HG03159 (cell line): ENCODE data around the gene CBY3.
"Not testable (repeated sequence)": the region's sequence is repeated elsewhere in the genome, so short reads cannot be mapped to it uniquely, and the experiment has no call there.

ENCODE experiments used
- ATAC-seq: cut with Tn5 transposase; IDR thresholded peaks from one replicate; pipeline ENCODE4 v1.9.1; 2021; ENCODE audit warnings: mild to moderate bottlenecking, moderate library complexity; ENCODE audit not compliant: unreplicated experiment

The CBY3 gene

DNA sequence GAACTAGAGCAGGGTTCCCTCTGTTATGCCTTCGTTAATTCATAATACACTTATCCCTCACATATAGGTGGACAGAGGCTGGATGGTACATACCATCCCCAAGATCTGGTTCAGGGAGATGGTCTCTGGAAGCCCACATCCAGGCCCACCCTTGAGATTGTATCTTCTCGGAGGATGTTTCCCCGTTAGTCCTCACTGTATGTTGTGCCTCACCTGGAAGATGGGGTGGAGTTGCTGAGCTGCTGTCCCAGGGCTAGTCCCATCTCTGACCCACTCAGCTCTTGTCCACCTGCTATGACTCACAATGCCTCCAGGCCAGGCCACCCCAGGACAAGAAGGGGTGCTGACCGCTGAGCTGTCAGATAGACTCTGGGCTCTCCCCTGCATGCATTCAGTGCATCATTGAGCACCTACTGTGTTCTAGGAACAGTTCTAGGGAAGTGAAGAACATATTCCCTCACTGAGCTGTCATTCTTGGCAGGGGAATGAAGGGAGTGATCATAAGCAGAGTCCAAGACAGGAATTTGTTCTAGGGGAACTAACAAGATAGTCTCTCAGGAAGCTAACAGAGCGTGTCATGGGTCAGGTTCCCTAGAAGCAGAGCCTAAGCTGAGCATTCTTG lies at the start of gene CBY3:
Gene CBY3, minus strand, starts transcription at position 255 of the 622 bp plus-strand sequence. Its CDS starts 116 bp downstream, at position 139.
- ATAC-seq: no peak

DNA sequence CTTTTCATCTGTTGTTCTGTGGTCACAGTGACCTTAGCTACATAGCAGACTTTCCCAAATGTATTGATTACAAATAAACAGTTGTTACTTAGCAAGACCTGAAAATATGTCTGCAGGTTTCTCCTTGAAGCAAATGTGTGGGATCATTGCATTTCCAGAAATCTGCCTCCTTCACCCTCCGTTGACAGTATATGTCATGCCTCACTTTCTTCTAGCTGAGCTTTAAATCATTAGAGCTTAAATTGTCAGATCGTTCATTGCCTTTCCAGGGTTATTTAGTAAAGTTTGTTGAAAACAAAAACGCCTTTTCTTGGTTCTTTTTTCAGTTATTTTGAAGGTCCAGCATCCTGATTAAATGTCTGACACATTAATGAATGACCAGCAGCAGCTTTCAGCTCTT lies 49.5 kb upstream of the CBY3 start:
- ATAC-seq: no peak

DNA sequence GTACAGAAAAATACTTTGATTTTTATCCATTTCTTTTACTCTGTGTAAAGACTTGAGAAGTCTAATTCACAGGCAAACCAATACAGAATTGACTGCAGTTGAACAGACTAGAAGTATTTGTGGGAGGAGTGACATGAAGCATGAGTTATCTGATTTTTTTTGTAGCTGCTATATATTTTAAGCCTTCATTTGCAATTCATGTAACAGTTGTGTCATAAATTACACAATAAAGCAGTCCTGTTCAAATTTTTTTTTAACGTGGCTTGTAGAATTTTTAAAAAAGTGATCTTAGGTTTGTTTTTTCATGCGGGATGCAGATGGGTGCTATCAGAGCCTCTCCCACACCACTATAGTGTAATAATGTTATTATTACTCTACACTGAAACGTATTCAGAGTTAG lies 48.9 kb upstream of the CBY3 start:
- no peak for ATAC-seq

DNA sequence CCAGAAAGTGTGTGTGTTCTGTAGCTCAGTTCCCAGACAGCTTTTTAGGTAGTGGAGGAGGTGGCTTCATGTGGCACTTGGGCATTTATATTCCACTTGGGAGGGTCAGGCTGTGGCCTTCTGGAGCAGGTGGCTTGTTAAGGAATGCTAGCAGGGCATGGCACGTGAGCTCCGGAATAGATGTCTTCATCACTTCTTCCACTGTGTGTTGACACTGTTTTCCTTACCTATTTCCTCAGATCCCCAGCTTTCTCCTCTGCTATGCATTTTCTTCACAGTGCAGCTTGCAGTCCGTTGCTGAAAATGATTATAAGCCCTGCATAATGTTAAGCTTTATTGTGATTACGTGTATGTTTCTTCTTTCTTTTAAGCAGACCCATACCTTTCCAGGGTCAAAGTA lies 48.5 kb upstream of the CBY3 start:
- no peak for ATAC-seq

DNA sequence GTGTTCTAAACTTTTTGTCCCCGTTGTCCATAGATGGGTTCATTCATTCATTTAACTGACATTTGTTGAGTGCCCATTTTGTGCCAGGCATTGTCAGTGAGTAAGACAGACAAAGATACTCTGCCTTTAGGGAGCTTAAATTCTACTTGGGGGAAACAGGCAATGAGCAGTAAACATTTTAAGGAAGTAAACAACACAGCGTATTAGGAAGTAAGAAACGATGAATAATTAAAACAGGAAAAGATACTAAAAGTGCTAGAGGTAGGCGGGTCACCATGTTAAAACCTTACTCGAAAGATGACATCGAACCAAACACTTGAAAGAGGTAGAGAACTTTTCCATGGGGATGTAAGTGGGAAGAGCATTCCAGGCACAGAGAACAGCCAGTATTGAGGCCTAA lies 46.3 kb upstream of the CBY3 start:
- no peak for ATAC-seq

DNA sequence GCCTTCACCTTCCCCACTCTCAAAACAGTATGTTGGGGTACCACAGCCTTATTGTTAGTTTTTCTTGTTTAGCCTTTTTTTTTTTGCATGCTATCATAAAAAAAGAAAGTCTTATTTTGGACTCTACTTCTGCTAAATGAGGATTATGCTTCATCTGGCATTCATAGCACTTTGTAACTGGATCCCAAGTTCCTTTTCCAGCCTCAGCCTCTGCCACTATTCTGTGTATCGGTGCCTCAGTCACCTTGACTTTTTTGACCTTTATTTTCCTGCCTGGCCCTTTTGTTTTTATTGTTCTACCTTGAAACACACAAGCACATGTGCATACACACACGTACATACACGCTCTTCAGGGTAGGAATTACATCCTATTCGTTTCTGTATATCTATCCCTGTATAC lies 43.3 kb upstream of the CBY3 start:
- ATAC-seq: no peak

DNA sequence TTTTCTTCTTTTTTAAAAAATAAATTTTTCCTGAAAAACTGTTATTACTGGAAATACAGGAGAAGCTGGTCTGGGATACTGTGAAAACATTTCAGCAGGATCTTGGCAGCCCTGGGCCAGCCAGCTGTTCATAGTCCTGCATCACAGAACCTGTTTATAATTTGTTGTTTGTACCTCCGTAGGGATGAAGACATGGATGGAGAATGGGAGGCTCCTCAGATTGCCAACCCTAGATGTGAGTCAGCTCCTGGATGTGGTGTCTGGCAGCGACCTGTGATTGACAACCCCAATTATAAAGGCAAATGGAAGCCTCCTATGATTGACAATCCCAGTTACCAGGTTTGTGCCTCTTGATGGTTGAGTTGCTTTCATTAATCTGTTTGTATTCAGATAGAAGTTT lies 39.4 kb upstream of the CBY3 start:
- no peak for ATAC-seq

DNA sequence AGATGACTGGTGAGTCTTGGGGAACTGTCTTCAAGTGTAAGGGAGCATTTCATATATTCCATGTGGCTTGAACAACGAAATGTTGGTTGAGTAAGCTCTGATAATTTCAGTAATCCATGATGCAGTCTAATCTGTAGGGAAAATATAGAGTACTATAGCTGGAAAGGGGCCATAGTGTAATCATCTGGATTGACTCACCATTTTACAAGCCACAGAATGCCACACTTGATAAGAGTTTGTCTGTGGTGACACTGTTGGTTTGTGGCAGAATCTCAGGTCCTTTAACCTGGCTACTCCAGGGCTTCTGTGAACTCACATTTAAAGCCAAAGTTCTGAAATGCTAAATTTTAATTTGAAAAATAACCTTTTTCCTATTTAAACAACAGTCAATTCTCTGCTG lies 35.5 kb upstream of the CBY3 start:
- ATAC-seq: no peak

DNA sequence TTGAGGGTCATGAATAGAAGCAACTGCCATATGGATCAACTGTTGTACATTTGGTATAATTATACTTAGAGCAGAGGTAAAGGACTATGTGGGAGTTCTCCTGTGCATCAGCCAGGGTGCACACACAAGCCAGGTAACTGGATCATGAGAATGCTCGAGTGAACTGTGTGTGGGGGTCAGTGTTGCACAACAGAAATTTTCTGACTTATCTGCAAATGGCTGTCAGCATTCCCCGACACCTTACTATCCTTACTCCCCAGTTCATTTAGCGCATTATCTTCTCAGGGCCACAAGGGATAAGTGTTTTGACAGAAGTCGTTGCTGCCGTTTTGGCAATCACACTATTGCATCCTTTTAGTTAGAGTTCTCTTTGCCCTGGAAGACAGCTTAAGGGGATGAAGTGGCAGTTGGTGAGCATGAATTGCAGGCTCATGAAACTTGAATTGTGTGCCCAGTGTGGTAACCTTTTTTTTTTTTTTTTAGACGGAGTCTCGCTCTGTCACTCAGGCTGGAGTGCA lies 19.6 kb upstream of the CBY3 start:
- ATAC-seq: no peak

DNA sequence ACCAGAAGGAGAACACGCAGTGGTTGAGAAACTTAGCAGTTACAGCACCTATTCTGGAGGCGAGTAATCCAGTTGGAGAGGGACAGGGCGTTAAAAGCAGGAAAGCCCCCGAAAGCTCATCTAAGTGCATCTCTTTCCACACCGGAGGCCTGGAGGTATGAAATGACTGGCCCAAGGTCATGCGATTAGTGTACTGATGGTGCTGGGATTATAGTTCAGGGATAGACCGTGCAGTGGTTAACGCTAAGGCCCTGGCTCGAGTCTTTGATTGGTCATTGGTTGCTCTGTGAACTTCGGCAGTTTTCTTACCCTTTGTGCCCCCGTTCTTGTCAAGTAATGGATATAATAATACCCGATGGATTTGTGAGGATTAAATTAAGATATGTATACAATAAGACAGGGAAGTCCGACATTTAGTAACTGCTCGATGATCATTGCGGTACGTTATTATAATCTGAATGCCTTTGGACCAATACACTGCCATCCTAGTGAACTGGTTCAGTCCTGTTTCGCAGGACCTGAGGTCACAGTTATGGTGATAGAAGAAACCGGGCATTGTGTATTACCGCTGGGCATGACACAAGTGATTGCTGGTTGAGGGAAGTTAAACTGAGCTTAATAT lies 18.9 kb upstream of the CBY3 start:
- no peak for ATAC-seq

DNA sequence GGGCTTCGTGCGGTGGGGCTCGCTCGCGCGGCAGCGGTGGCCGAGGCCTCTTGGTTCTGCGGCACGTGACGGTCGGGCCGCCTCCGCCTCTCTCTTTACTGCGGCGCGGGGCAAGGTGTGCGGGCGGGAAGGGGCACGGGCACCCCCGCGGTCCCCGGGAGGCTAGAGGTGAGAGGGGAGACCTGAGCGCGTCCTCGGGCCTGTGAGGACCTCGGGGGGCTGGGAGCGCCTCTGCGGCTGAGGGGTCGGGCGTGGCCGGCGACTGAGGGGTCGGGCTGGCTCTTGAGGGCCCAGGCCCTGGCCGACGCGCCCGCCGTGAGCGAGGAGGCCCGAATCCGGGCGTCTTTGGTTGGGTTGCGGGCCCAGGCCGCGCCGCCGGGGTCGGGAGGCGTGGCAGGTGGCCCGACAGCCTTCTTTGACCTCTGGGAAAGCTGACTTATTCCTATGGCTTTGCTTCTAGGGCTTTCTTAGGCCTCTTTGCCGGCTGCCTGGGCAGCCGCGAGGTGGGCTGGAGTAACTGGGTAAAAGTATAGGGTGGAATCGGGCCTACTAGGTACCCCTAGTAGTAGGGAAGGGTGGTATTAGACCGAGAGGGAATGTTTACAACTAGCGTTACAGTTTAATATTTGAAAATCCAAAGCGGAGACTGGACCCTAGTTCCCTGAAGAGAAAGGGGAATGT lies 18.2 kb upstream of the CBY3 start, which contains the start of gene CANX:
Gene CANX, plus strand, starts transcription at position 33 of the 681 bp plus-strand sequence. CDS start 6,715 bp downstream, outside the sequence.
- ATAC-seq: peak; percentile 11

DNA sequence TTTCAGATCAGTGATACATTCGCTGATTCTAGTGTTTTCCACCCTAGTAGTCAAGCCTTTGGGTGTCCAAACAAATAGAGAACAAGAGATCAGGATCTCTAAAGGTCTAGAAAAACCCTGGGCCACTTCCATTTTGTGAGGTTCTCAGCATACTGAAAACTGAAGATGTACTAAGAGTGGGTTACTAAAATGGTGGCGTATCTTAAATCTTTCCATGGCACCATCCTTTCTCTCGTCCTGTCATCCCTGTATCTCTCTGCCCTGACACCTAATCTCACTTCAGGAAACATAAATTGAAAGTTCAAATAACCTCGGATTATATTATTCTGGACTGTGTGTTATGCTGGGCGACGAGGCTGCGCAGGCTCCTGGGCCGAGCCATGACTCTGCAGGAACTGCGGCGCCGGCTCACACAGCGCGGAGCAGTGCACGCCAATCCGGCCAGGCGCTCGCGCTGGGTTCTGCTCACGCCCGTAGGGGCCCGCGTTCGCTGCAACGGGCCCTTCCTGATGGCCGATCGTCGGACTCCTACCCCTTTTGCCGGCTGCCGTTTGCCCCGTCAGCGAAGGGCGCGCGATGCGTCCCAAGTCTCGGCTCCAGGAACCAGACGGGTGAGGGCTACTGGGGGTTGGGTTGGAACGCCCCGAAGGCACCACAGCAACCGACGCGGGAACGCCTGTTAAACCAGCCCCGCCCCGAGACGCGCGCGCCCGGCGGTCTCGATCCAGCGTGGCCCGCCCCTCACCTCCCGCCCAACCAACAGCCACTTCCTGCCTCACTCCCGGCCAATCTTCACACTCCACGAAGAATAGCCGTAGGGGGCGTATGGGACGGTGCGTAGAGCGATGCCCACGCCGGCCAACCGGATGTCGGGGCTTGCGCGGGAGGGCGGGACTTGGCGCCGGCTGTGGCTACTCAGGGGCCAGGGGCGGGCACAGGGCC lies 17.4 kb upstream of the CBY3 start:
- ATAC-seq: peak; percentile 88

DNA sequence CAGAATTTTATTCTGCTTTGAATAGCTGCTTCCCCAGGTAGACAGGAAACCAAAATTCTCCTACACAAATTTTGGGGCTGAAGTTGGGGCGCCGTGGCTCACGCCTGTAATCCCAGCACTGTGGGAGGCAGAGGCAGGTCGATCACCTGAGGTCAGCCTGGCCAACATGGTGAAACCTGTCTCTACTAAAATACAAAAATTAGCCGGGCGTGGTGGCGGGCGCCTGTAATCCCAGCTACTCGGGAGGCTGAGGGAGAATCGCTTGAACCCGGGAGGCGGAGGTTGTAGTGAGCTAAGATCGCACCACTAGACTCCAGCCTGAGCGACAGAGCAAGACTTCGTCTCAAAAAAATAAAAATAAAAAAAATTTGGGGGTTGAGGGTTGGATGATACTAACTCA lies 16.7 kb upstream of the CBY3 start:
- ATAC-seq: not testable (repeated sequence)

DNA sequence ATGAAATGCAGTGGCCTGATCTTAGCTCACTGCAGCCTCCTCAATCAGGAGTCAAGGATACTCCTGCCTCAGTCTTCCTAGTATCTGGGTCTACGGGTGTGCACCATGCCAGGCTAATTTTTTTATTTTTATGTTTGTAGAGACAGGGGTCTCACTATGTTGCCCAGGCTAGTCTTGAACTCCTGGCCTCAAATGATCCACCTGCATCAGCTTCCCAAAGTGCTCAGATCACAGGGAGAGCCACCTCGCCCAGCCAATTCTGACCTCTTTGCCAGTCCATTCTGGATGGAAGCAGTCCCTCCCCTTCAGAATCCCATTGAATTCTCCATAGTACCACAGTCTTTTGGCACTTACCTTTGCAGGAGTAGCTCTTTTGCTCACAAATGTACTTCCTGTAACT lies 16.3 kb upstream of the CBY3 start:
- ATAC-seq: no peak

DNA sequence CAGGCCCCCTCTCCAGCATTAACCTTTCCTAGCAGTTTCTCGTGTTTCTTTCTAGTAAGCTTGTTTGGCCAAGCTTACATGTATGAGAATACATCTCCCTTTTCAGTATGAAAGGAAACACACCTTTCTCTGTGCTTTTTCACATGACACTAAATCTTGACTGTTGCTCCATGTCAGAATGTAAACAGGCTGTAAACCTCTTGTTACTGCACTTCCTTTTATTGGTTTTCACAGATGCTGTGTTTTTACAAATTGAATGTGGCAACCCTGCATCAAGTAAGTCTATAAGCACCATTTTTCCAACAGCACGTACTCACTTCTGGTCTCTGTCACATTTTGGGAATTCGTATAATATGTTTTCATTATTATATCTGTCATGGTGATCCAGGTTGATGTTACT lies 15.8 kb upstream of the CBY3 start:
- ATAC-seq: no peak

DNA sequence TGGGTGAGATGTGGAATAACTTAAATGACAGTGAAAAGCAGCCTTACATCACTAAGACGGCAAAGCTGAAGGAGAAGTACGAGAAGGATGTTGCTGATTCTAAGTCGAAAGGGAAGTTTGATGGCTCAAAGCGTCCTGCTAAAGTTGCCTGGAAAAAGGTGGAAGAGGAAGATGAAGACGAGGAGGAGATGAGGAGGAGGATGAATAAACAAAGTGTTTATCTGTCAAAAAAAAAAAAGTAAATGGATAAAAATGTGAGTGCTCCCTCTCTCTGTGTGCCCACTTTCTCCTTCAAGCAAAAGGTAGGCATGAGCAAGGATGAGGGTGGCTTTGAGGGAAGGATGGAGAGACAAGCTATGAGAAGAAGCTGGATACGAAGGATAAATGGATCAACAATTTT lies 13.7 kb upstream of the CBY3 start:
- no peak for ATAC-seq

DNA sequence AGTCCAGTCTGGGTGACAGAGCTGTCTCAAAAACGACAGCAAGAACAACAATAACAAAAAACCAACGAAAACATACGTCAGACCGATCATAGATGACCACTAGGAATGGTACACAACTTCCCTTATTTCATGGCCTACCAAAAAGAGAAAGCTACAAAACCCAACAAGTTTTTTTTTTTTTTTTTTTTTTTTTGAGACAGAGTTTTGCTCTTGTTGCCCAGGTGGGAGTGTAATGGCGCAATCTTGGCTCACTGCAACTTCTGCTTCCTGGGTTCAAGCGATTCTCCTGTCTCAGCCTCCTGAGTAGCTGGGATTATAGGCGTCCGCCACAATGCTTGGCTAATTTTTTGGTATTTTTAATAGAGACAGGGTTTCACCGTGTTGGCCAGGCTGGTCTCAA lies 8.4 kb upstream of the CBY3 start:
- ATAC-seq: not testable (repeated sequence)

DNA sequence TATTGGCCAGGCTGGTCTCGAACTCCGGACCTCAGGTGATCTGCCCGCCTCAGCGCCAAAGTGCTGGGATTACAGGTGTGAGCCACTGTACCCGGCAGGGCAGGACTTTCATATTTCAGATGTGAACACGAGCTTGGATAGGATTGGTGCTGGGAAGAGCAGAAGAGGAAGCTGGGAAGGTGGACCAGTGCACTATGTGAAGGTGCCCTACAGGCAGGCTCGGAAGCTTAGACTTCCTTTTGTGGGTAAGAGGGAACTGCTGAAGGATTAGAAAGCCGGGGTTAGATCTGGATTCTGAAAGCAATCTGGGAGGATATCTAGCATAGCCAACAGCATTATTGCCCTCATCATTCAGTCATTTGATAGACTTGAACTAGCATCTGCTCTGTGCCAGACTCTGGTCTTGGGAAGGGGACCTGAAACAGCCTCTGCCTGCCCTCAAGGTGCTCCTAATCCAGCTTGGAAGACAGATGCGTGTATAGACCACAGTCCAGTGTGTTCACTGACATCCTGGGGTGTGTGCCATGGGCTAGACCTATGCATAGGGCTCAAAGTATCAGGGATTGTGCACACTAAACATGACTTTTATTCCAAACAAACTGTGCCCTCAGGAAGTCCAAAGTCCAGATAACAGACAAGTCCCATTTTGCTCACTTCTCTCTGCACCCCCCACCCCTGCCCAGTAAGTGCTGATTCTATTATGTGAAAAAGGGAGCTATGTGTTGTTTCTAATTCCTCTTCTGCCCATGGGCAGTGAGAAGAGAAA lies 637 bp downstream of the CBY3 start:
- no peak for ATAC-seq

DNA sequence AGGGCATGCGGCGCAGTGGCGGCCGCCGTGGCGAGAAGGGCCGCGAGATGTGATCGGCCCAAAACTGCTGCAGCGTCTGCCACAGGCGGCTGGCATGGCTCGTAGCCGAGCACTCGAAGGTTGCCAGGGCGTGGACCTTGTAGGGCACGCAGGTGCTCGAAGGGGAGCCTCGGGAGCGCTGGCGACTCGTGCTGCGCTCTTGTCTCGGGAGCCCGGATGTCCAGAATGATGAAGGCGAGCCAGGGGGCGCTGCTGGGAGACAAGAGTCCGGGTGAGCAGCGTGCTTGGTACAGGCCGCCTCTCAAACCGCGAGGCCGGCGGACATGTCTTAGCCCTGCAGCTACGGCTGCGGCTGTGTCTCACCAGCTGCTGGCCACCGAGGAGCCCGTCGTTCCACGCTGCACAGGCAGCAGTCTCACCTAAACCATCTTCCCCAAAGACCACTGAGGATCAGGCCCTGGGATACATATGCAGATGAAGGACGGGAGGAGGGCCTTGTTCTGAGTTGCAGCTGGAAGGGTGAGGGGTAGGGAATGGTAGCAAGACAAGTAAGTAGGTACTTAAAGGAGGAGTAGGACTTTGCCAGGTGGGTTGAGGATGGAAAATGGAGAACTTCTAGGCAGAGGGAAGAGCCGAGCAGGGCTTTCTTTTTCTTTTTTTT lies 1.7 kb downstream of the CBY3 start:
- no peak for ATAC-seq
